Endodermal cell (in vitro differentiated cells): Measurements from ENCODE around the gene IL20RA. TPM values are rescaled to one million over a fixed set of nuclear protein-coding genes. Genes with fewer than 3 reads are reported as not detected.

Experiments
- DNase-seq: peaks from one replicate; pipeline ENCODE4 v3.0.0-alpha.2; 2017
- H3K27ac ChIP-seq: 2 replicates; pipeline ENCODE4 v1.5.1; 2013; ENCODE audit warnings: mild to moderate bottlenecking, low read depth, low read length, moderate library complexity
- H3K27me3 ChIP-seq: 2 replicates; pipeline ENCODE4 v1.6.1; 2013; ENCODE audit warnings: mild to moderate bottlenecking, low read length, moderate library complexity; ENCODE audit not compliant: insufficient read depth, control insufficient read depth, poor library complexity, severe bottlenecking
- H3K36me3 ChIP-seq: 2 replicates; pipeline ENCODE4 v1.7.0; 2013; ENCODE audit warnings: mild to moderate bottlenecking, low read length, moderate library complexity; ENCODE audit not compliant: control insufficient read depth, insufficient read depth
- H3K4me1 ChIP-seq: one replicate; pipeline ENCODE4 v1.7.0; 2013; ENCODE audit warnings: low read length; ENCODE audit not compliant: control insufficient read depth, insufficient read depth
- H3K4me3 ChIP-seq: 2 replicates; pipeline ENCODE4 v1.5.1; 2013; ENCODE audit warnings: mild to moderate bottlenecking, low read length, moderate library complexity
- H3K9ac ChIP-seq: 2 replicates; pipeline ENCODE4 v1.6.1; 2013; ENCODE audit warnings: mild to moderate bottlenecking, low read length, moderate library complexity; ENCODE audit not compliant: poor library complexity, severe bottlenecking; ENCODE audit errors: extremely low read depth
- H3K9me3 ChIP-seq: 2 replicates; pipeline ENCODE4 v1.6.1; 2013; ENCODE audit warnings: mild to moderate bottlenecking, low read length, moderate library complexity; ENCODE audit not compliant: control insufficient read depth
- H3K27ac Mint-ChIP-seq: 2 replicates; pipeline ENCODE4 v1.8.0; 2020; ENCODE audit warnings: mixed read lengths
- H3K27me3 Mint-ChIP-seq: 2 replicates; pipeline ENCODE4 v1.8.0; 2021; ENCODE audit warnings: mild to moderate bottlenecking, mixed read lengths; ENCODE audit not compliant: insufficient read depth
- H3K36me3 Mint-ChIP-seq: 2 replicates; pipeline ENCODE4 v1.8.0; 2020; ENCODE audit warnings: low read depth, mixed read lengths
- H3K4me1 Mint-ChIP-seq: 2 replicates; pipeline ENCODE4 v1.8.0; 2020; ENCODE audit warnings: mixed read lengths
- H3K4me3 Mint-ChIP-seq: 2 replicates; pipeline ENCODE4 v1.8.0; 2020; ENCODE audit warnings: mild to moderate bottlenecking, moderate library complexity, mixed read lengths
- H3K9me3 Mint-ChIP-seq: 2 replicates; pipeline ENCODE4 v1.8.0; 2020; ENCODE audit warnings: mild to moderate bottlenecking, mixed read lengths
- WGBS, 2 experiments: methylation state at CpG; one replicate each; pipeline versions ENCODE4 v1.1.5 to v1.1.7; 2013; ENCODE audit warnings: missing lambda C conversion rate in 2 of 2, mixed read lengths in 1 of 2; ENCODE audit not compliant: insufficient coverage in 1 of 2, insufficient read length in 1 of 2; 5-methylcytosine and 5-hydroxymethylcytosine counted together
- total RNA-seq, 2 donors: library from RNA; stranded (reverse); fragmentation: NEBNext Ultra II Directional in 1 of 2; extraction: Animal tissue kit (Norgen Biotek cat#: 25700) in 1 of 2; gene quantifications; 2 replicates in 1 of 2; 3 replicates in 1 of 2; pipeline ENCODE4 v1.2.1, GENCODE V29; 2021
- TF ChIP-seq, protein P1 (sequence below): fragments of 200-600 bp; sonication (generic); conservative IDR thresholded peaks from 2 replicates; pipeline ENCODE4 v1.5.0; 2021; ENCODE audit warnings: antibody characterized with exemption, mild to moderate bottlenecking

IL20RA gene
- total RNA-seq, 2 donors from 2014 or later, result 0.13 to 0.57 TPM

DNA sequence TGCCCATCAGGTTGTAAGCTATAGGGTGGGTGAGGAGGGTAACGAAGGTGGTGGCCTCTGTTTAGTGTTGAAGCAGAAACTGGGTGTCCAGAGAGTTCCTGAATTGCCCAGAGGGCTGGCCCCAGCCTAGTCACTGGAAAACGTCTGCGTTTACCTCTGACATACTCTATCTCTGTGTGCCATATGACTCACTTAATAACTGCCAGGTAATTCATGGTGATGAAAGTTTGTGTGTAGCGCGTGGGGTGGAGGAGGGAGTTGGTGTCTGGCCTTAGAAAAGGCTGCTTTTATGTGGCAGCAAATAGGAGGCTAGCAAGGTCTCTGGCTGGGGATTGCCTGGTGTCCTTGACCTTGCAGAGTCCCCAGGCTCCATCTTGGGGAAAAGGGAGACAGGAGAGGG is 75.3 kb downstream of the IL20RA start:
- Mint-ChIP-seq H3K27ac (no peak overlapping the region), H3K4me1 (peaks cover 10% of the 10 kb centered on the region), H3K27me3 (peaks cover 3% of the 10 kb centered on the region), H3K36me3 (no peaks in the 10 kb centered on the region), H3K9me3 (no peaks in the 10 kb centered on the region), H3K4me3 (no peak overlapping the region)
- no peak for DNase-seq
- H3K36me3 ChIP-seq, result no peaks in the 10 kb centered on the region
- WGBS, 2 experiments, result 92 to 93% methylated on average over 3 to 5 of the region's 5 CpGs
- no peak overlapping the region for H3K9ac ChIP-seq
- H3K27ac ChIP-seq, result no peak overlapping the region
- H3K9me3 ChIP-seq, result no peaks in the 10 kb centered on the region
- H3K4me1 ChIP-seq, result no peaks in the 10 kb centered on the region
- no peaks in the 10 kb centered on the region for H3K27me3 ChIP-seq
- TF ChIP-seq, protein P1, sequence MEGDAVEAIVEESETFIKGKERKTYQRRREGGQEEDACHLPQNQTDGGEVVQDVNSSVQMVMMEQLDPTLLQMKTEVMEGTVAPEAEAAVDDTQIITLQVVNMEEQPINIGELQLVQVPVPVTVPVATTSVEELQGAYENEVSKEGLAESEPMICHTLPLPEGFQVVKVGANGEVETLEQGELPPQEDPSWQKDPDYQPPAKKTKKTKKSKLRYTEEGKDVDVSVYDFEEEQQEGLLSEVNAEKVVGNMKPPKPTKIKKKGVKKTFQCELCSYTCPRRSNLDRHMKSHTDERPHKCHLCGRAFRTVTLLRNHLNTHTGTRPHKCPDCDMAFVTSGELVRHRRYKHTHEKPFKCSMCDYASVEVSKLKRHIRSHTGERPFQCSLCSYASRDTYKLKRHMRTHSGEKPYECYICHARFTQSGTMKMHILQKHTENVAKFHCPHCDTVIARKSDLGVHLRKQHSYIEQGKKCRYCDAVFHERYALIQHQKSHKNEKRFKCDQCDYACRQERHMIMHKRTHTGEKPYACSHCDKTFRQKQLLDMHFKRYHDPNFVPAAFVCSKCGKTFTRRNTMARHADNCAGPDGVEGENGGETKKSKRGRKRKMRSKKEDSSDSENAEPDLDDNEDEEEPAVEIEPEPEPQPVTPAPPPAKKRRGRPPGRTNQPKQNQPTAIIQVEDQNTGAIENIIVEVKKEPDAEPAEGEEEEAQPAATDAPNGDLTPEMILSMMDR, result no peak
- H3K4me3 ChIP-seq, result no peak overlapping the region

DNA sequence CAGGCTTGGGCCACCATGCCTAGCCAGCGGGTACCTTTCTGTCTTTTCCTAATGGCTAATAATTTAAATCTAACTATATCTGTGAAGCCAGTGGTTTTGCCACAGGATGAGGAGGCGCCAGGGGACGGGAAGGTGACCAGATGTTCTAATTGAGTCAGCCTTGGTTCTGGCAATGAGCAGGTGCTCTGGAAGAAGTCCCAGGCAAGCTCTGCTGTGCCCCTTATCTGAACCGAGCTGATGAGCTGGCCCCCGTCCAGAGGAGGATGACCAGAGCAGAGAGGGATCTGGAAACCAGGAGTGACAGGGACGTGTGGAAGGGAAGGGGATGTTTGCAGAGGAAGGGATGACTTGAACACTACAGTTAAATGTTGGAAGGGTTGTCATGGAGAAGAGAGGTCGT is 75.9 kb downstream of the IL20RA start:
- Histone ChIP-seq H3K9ac (no peak overlapping the region), H3K4me1 (no peaks in the 10 kb centered on the region), H3K27ac (no peak overlapping the region), H3K4me3 (no peak overlapping the region), H3K36me3 (no peaks in the 10 kb centered on the region), H3K27me3 (no peaks in the 10 kb centered on the region), H3K9me3 (no peaks in the 10 kb centered on the region)
- TF ChIP-seq, protein P1, result no peak
- no peaks in the 10 kb centered on the region for H3K36me3 Mint-ChIP-seq
- H3K9me3 Mint-ChIP-seq, result no peaks in the 10 kb centered on the region
- peaks cover 3% of the 10 kb centered on the region for H3K27me3 Mint-ChIP-seq
- 89 to 100% methylated on average over 3 to 6 of the region's 7 CpGs for WGBS, 2 experiments
- peaks cover 13% of the 10 kb centered on the region for H3K4me1 Mint-ChIP-seq
- DNase-seq, result no peak
- H3K27ac Mint-ChIP-seq, result no peak overlapping the region
- no peak overlapping the region for H3K4me3 Mint-ChIP-seq

- H3K9me3 ChIP-seq, result no peaks in the 10 kb centered on the region
- Mint-ChIP-seq H3K36me3 (no peaks in the 10 kb centered on the region), H3K27ac (no peak overlapping the region), H3K4me3 (no peak overlapping the region), H3K4me1 (peaks cover 15% of the 10 kb centered on the region), H3K27me3 (peaks cover 3% of the 10 kb centered on the region), H3K9me3 (no peaks in the 10 kb centered on the region)
- H3K36me3 ChIP-seq, result no peaks in the 10 kb centered on the region
- WGBS, 2 experiments, result 68 to 77% methylated on average over 13 to 19 of the region's 19 CpGs
- TF ChIP-seq, protein P1, result peak; percentile 85
- no peak overlapping the region for H3K27ac ChIP-seq
- H3K4me3 ChIP-seq, result no peak overlapping the region
- no peaks in the 10 kb centered on the region for H3K4me1 ChIP-seq
- no peak overlapping the region for H3K9ac ChIP-seq
- peak; percentile 93 for DNase-seq
- no peaks in the 10 kb centered on the region for H3K27me3 ChIP-seq
These were observed 76.7 kb downstream of the IL20RA start for GRCh38 chr6:136967876-136968752.
